ENCODE data around the gene IGF1R. TPM values are rescaled to one million over a fixed set of nuclear protein-coding genes. Genes with fewer than 3 reads are reported as not detected.

Gene IGF1R
- total RNA-seq, 2 donors from 2014 or later, result 35.0 to 37.0 TPM

DNA sequence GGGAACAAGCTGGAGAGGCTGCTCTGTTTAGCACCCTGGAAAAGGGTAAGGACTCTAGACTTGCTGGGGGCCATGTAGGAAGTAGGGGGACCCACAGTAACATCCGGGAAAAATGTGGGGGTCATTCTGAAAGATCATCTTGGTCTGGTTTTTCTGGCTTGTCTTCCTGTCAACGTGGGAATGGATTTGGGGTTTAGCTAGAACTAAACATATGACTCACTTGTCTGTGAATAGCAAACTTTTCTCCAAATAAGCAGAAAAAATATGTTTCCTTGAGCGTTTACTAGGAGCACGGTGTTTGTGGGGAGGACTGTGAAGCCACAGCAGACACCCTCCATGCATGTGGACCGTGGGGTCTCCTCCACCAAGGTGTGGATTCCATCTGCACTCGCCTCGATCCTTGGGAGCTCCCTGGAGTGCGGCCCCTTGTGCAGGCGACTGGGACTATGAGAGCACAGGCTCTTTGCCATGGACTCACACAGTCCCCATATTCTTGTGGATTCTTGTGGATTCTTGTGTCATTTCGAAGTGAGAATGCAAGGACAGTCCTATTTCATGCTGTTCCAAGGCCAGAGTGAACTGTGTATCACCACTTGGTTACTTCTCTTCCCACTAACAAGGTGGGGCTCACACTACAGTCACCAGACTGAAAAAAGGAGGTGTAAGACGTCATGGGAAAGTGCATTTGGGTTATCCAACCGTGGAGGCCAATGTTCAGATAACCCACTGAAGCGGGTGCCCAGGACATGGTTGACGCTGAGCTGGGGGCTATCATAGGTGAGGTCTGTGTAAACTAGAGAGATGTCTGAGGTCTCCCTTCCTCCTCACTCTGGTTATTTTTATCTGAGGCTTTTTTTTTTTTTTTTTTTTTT is 333.7 kb downstream of the IGF1R start:
- H3K4me3 ChIP-seq, result no peak overlapping the region
- no peaks in the 10 kb centered on the region for H3K36me3 ChIP-seq
- intact Hi-C loops (cut with DNase I), result no loop called here
- no peaks in the 10 kb centered on the region for H3K9me3 ChIP-seq
- H3K9ac ChIP-seq (ENCODE audit: low read depth in 2 of 2, low read length in 2 of 2), result no peak overlapping the region
- no peak overlapping the region for H3K27ac ChIP-seq
- peaks cover 3% of the 10 kb centered on the region for H3K4me1 ChIP-seq
- TF ChIP-seq, protein P1, sequence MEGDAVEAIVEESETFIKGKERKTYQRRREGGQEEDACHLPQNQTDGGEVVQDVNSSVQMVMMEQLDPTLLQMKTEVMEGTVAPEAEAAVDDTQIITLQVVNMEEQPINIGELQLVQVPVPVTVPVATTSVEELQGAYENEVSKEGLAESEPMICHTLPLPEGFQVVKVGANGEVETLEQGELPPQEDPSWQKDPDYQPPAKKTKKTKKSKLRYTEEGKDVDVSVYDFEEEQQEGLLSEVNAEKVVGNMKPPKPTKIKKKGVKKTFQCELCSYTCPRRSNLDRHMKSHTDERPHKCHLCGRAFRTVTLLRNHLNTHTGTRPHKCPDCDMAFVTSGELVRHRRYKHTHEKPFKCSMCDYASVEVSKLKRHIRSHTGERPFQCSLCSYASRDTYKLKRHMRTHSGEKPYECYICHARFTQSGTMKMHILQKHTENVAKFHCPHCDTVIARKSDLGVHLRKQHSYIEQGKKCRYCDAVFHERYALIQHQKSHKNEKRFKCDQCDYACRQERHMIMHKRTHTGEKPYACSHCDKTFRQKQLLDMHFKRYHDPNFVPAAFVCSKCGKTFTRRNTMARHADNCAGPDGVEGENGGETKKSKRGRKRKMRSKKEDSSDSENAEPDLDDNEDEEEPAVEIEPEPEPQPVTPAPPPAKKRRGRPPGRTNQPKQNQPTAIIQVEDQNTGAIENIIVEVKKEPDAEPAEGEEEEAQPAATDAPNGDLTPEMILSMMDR (IDR thresholded peaks at IDR 0.05), result no peak
- no peak for DNase-seq
- no peaks in the 10 kb centered on the region for H3K27me3 ChIP-seq

DNA sequence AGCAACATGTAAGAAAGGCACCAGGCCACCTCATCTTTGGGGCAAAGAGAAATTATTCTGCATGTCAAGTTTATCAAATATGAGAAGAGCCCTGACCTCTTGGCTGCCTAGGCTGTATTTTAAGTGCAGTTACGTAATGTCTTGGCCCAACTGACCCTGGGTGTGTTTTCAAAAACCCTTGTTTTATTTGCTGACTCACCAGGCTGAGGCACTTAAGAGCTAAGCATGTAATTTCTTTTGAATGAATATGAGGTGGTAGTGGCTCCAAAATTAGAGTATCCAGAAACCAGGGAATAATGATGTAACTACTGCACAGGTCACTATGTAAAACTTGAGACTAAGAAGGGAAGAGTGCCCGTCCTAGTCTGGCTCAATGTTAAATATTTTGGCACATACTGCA is 335.0 kb downstream of the IGF1R start:
- Histone ChIP-seq H3K27ac (no peak overlapping the region), H3K9me3 (no peaks in the 10 kb centered on the region), H3K27me3 (no peaks in the 10 kb centered on the region), H3K4me1 (peaks cover 3% of the 10 kb centered on the region), H3K4me3 (no peak overlapping the region), H3K9ac (ENCODE audit: low read depth in 2 of 2, low read length in 2 of 2) (no peak overlapping the region), H3K36me3 (no peaks in the 10 kb centered on the region)
- TF ChIP-seq, protein P1 (IDR thresholded peaks at IDR 0.05), result no peak
- DNase-seq, result peak; percentile 37
- intact Hi-C loops (cut with DNase I), result no loop called here

DNA sequence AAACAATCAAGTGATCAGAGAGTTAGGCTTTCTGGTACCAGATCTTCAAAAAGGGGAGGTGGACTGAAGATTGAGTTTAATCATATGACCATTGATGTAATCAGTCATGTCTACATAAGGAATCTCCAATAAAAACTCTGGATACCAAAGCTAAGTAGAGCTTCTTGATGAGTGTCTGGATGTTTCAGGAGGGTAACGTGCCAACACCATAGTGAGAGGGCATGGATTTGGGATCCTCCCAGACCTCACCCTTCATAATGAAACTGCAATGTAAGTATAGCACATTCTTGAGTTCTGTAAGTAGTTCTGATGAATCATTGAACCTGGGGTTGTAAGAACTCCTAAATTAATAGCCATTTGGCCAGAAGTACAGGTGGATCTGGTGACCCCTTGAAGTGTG is 337.9 kb downstream of the IGF1R start:
- Histone ChIP-seq H3K9ac (ENCODE audit: low read depth in 2 of 2, low read length in 2 of 2) (no peak overlapping the region), H3K27ac (no peak overlapping the region), H3K9me3 (no peaks in the 10 kb centered on the region), H3K4me1 (peaks cover 3% of the 10 kb centered on the region), H3K27me3 (no peaks in the 10 kb centered on the region), H3K4me3 (no peak overlapping the region), H3K36me3 (no peaks in the 10 kb centered on the region)
- no peak for DNase-seq
- TF ChIP-seq, protein P1 (IDR thresholded peaks at IDR 0.05), result no peak
- intact Hi-C loops (cut with DNase I), result no loop called here

DNA sequence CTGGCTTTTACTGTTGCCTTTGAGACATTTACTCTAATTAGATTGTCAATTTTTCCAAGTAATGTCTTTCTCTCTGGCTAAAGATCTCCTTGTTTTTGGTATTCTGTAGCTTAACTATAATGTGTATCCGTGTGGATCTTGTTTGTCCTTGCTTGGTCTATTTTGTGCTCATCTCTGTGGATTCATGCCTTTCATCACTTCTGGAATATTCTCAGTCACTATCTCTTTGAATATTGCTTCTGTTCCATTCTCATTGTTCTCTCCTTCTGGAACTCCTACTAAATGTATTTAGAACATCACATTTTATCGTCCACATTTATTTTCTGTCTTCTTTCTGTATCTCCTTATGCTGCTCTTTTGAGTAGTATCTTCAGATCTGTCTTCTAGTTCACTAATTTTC is 346.6 kb downstream of the IGF1R start:
- no peaks in the 10 kb centered on the region for H3K36me3 ChIP-seq
- H3K4me1 ChIP-seq, result no peaks in the 10 kb centered on the region
- no peak for DNase-seq
- no peak overlapping the region for H3K4me3 ChIP-seq
- H3K27me3 ChIP-seq, result no peaks in the 10 kb centered on the region
- TF ChIP-seq, protein P1 (IDR thresholded peaks at IDR 0.05), result no peak
- H3K9ac ChIP-seq (ENCODE audit: low read depth in 2 of 2, low read length in 2 of 2), result no peak overlapping the region
- intact Hi-C loops (cut with DNase I), result no loop called here
- H3K9me3 ChIP-seq, result no peaks in the 10 kb centered on the region
- no peak overlapping the region for H3K27ac ChIP-seq

DNA sequence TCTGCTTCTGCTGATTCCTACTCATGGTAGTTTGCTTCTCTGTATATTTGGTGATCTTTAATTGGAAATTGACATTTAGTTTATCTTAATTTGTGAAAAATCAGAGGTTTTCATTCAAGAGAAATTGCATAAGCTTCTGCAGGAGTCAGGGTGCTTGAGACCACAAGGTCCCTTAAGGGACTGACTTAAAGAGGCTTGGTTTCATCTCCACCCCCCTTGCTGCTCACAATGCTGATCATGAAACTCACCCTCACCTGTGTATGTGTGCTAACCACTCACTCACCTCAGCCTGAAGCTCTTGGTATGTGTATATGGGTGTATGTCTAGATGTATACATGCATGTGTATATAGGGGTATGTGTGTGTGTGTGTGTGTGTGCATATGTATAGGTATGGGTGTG is 347.8 kb downstream of the IGF1R start:
- Histone ChIP-seq H3K4me1 (no peaks in the 10 kb centered on the region), H3K9me3 (no peaks in the 10 kb centered on the region), H3K4me3 (no peak overlapping the region), H3K27ac (no peak overlapping the region), H3K27me3 (no peaks in the 10 kb centered on the region), H3K36me3 (no peaks in the 10 kb centered on the region), H3K9ac (ENCODE audit: low read depth in 2 of 2, low read length in 2 of 2) (no peak overlapping the region)
- TF ChIP-seq, protein P1 (IDR thresholded peaks at IDR 0.05), result no peak
- DNase-seq, result no peak
- intact Hi-C loops (cut with DNase I), result no loop called here

Measured in colonic mucosa (tissue), 4 donors.